Mesendoderm (in vitro differentiated cells): ENCODE results near the gene MOCOS. TPM values are rescaled to one million over a fixed set of nuclear protein-coding genes. Genes with fewer than 3 reads are reported as not detected.

ENCODE experiments used
- DNase-seq: peaks from one replicate; pipeline ENCODE4 v3.0.0; 2013
- H2AK5ac ChIP-seq: 2 replicates; pipeline ENCODE4 v1.6.1; 2013; ENCODE audit warnings: low read length, inconsistent platforms
- H2BK120ac ChIP-seq: 2 replicates; pipeline ENCODE4 v1.6.1; 2013; ENCODE audit warnings: low read depth, mild to moderate bottlenecking, low read length, moderate library complexity, mixed read lengths
- H2BK15ac ChIP-seq: replicated peaks from 2 replicates; pipeline ENCODE4 v1.6.1; 2013; ENCODE audit warnings: low read depth, mild to moderate bottlenecking, moderate library complexity
- H2BK5ac ChIP-seq: 2 replicates; pipeline ENCODE4 v1.6.1; 2013; ENCODE audit warnings: low read length, inconsistent platforms
- H3K18ac ChIP-seq: 2 replicates; pipeline ENCODE4 v1.6.1; 2013; ENCODE audit warnings: mild to moderate bottlenecking, low read length, mixed read lengths
- H3K23ac ChIP-seq: one replicate; pipeline ENCODE4 v1.6.1; 2013; ENCODE audit warnings: low read length
- H3K27ac ChIP-seq: 2 replicates; pipeline ENCODE4 v1.5.1; 2013; ENCODE audit warnings: low read depth, mild to moderate bottlenecking, inconsistent platforms, low read length, moderate library complexity
- H3K27me3 ChIP-seq: 2 replicates; pipeline ENCODE4 v1.6.1; 2013; ENCODE audit warnings: low read length, control low read depth, mild to moderate bottlenecking, inconsistent platforms; ENCODE audit not compliant: insufficient read depth, poor library complexity
- H3K36me3 ChIP-seq: 2 replicates; pipeline ENCODE4 v1.6.1; 2013; ENCODE audit warnings: low read length, inconsistent platforms; ENCODE audit not compliant: control insufficient read depth, insufficient read depth
- H3K4ac ChIP-seq: one replicate; pipeline ENCODE4 v1.6.1; 2013; ENCODE audit warnings: low read depth, mild to moderate bottlenecking, low read length, moderate library complexity
- H3K4me1 ChIP-seq: 2 replicates; pipeline ENCODE4 v1.6.1; 2013; ENCODE audit warnings: low read depth, low read length, inconsistent platforms; ENCODE audit not compliant: control insufficient read depth
- H3K4me2 ChIP-seq: 2 replicates; pipeline ENCODE4 v1.6.1; 2013; ENCODE audit warnings: low read length
- H3K4me3 ChIP-seq: 2 replicates; pipeline ENCODE4 v1.5.1; 2013; ENCODE audit warnings: mild to moderate bottlenecking, low read length
- H3K56ac ChIP-seq: one replicate; pipeline ENCODE4 v1.6.1; 2013; ENCODE audit warnings: low read length
- H3K79me1 ChIP-seq: 2 replicates; pipeline ENCODE4 v1.6.1; 2013; ENCODE audit warnings: low read length, inconsistent platforms
- H3K79me2 ChIP-seq: 2 replicates; pipeline ENCODE4 v1.6.1; 2013; ENCODE audit warnings: mild to moderate bottlenecking, low read length; ENCODE audit not compliant: control insufficient read depth, insufficient read depth
- H3K9ac ChIP-seq: 2 replicates; pipeline ENCODE4 v1.6.1; 2013; ENCODE audit warnings: low read length, inconsistent platforms
- H4K5ac ChIP-seq: one replicate; pipeline ENCODE4 v1.6.1; 2013; ENCODE audit warnings: low read length
- H4K8ac ChIP-seq: one replicate; pipeline ENCODE4 v1.6.1; 2013; ENCODE audit warnings: low read depth, mild to moderate bottlenecking, control low read depth, low read length, moderate library complexity
- WGBS: extraction: QIAGEN DNeasy Blood & Tissue Kit; methylation state at CpG from one replicate; pipeline ENCODE4 v1.1.7; 2013; ENCODE audit warnings: low lambda C conversion rate, missing lambda C conversion rate; ENCODE audit not compliant: insufficient coverage; ENCODE audit errors: extremely low coverage; 5-methylcytosine and 5-hydroxymethylcytosine counted together
- polyA plus RNA-seq, 2 experiments: library from polyadenylated mRNA; stranded (reverse); fragments of 200-250 nt; gene quantifications; one replicate each; pipeline ENCODE4 v1.2.3, GENCODE V29; 2013

Gene MOCOS
- polyA plus RNA-seq (2013, experiment 1 of 2): 1.1 TPM
- polyA plus RNA-seq (2013, experiment 2 of 2): 1.2 TPM

GRCh38 chr18:36187193-36187825, at the start of gene MOCOS:
MOCOS (plus strand) TSS chr18:36187497; CDS start chr18:36187540, 43 bp downstream.
- peak; percentile 73 for DNase-seq
- peak within 1 kb of the TSS; percentile 80 for H3K23ac ChIP-seq
- H3K56ac ChIP-seq: peak within 1 kb of the TSS; percentile 90
- no peaks in the 10 kb centered on the region for H3K79me1 ChIP-seq
- H3K79me2 ChIP-seq: no peaks in the 10 kb centered on the region
- peak within 1 kb of the TSS; percentile 76 for H3K4me2 ChIP-seq
- no peak within 1 kb of the TSS for H2AK5ac ChIP-seq
- no peaks in the 10 kb centered on the region for H3K27me3 ChIP-seq
- H2BK5ac ChIP-seq: no peak within 1 kb of the TSS
- H4K5ac ChIP-seq: no peak within 1 kb of the TSS
- no peak within 1 kb of the TSS for H3K27ac ChIP-seq
- no peak within 1 kb of the TSS for H3K4ac ChIP-seq
- peaks cover 3% of the 10 kb centered on the region for H3K4me1 ChIP-seq
- H4K8ac ChIP-seq: no peak within 1 kb of the TSS
- H2BK15ac ChIP-seq: no peak within 1 kb of the TSS
- H2BK120ac ChIP-seq: no peak within 1 kb of the TSS
- no CpG with 5 or more reads among the region's 66 CpGs for WGBS
- H3K36me3 ChIP-seq: no peaks in the 10 kb centered on the region
- H3K18ac ChIP-seq: peak within 1 kb of the TSS; percentile 53
- H3K4me3 ChIP-seq: peak within 1 kb of the TSS; percentile 60
- peak within 1 kb of the TSS; percentile 74 for H3K9ac ChIP-seq

- H3K36me3 ChIP-seq: peaks cover 3% of the 10 kb centered on the region
Measured at GRCh38 chr18:36139245-36139644, 48.1 kb upstream of the MOCOS start.

GRCh38 chr18:36141576-36141975, 45.7 kb upstream of the MOCOS start:
- H3K4me2 ChIP-seq: no peak overlapping the region
- H4K8ac ChIP-seq: no peak overlapping the region
- H3K23ac ChIP-seq: no peak overlapping the region
- H2BK120ac ChIP-seq: no peak overlapping the region
- no peaks in the 10 kb centered on the region for H3K79me2 ChIP-seq
- H3K79me1 ChIP-seq: peaks cover 2% of the 10 kb centered on the region
- DNase-seq: no peak
- no peak overlapping the region for H3K27ac ChIP-seq
- no peak overlapping the region for H2BK15ac ChIP-seq
- H4K5ac ChIP-seq: no peak overlapping the region
- no peak overlapping the region for H3K4me3 ChIP-seq
- no peak overlapping the region for H2BK5ac ChIP-seq
- no peak overlapping the region for H3K4ac ChIP-seq
- H3K56ac ChIP-seq: no peak overlapping the region
- no peak overlapping the region for H3K18ac ChIP-seq
- H3K4me1 ChIP-seq: no peaks in the 10 kb centered on the region
- peaks cover 3% of the 10 kb centered on the region for H3K36me3 ChIP-seq
- WGBS: no CpG with 5 or more reads among the region's 4 CpGs
- H3K27me3 ChIP-seq: no peaks in the 10 kb centered on the region
- no peak overlapping the region for H3K9ac ChIP-seq
- no peak overlapping the region for H2AK5ac ChIP-seq

More at GRCh38 chr18:36139245-36139644, 48.1 kb upstream of the MOCOS start:
- Histone ChIP-seq H3K4me3 (no peak overlapping the region), H3K79me2 (no peaks in the 10 kb centered on the region), H3K23ac (no peak overlapping the region), H3K18ac (no peak overlapping the region), H2BK5ac (no peak overlapping the region), H2AK5ac (no peak overlapping the region), H3K56ac (no peak overlapping the region), H3K4me2 (no peak overlapping the region), H3K9ac (no peak overlapping the region), H4K5ac (no peak overlapping the region), H3K27ac (no peak overlapping the region), H3K79me1 (peaks cover 2% of the 10 kb centered on the region), H2BK120ac (no peak overlapping the region), H3K4ac (no peak overlapping the region), H3K4me1 (no peaks in the 10 kb centered on the region), H2BK15ac (no peak overlapping the region), H4K8ac (no peak overlapping the region), H3K27me3 (no peaks in the 10 kb centered on the region)
- DNase-seq: no peak
- WGBS: no CpG with 5 or more reads among the region's 5 CpGs

- no peak overlapping the region for H4K5ac ChIP-seq
- no peak overlapping the region for H3K4me3 ChIP-seq
- no peak overlapping the region for H2BK5ac ChIP-seq
- no peaks in the 10 kb centered on the region for H3K4me1 ChIP-seq
- H2BK120ac ChIP-seq: no peak overlapping the region
- peaks cover 2% of the 10 kb centered on the region for H3K79me1 ChIP-seq
- peaks cover 3% of the 10 kb centered on the region for H3K36me3 ChIP-seq
- H4K8ac ChIP-seq: no peak overlapping the region
- H3K18ac ChIP-seq: no peak overlapping the region
- H3K4me2 ChIP-seq: no peak overlapping the region
- no peak overlapping the region for H3K27ac ChIP-seq
- H3K9ac ChIP-seq: no peak overlapping the region
- no peak overlapping the region for H3K56ac ChIP-seq
- no CpG with 5 or more reads among the region's 3 CpGs for WGBS
- H2AK5ac ChIP-seq: no peak overlapping the region
- no peak for DNase-seq
- no peak overlapping the region for H3K23ac ChIP-seq
- no peak overlapping the region for H3K4ac ChIP-seq
- H3K27me3 ChIP-seq: no peaks in the 10 kb centered on the region
- H3K79me2 ChIP-seq: no peaks in the 10 kb centered on the region
- H2BK15ac ChIP-seq: no peak overlapping the region
Measured at GRCh38 chr18:36142751-36143150, 44.5 kb upstream of the MOCOS start.

GRCh38 chr18:36143391-36143790, 43.9 kb upstream of the MOCOS start:
- no CpG with 5 or more reads among the region's 2 CpGs for WGBS
- peaks cover 1% of the 10 kb centered on the region for H3K36me3 ChIP-seq

More at GRCh38 chr18:36143391-36143790, 43.9 kb upstream of the MOCOS start:
- no peak overlapping the region for H3K9ac ChIP-seq
- H3K27me3 ChIP-seq: no peaks in the 10 kb centered on the region
- no peak overlapping the region for H4K8ac ChIP-seq
- H3K27ac ChIP-seq: no peak overlapping the region
- no peak overlapping the region for H4K5ac ChIP-seq
- H3K23ac ChIP-seq: no peak overlapping the region
- no peak overlapping the region for H2BK5ac ChIP-seq
- H3K4ac ChIP-seq: no peak overlapping the region
- H2AK5ac ChIP-seq: no peak overlapping the region
- H3K56ac ChIP-seq: no peak overlapping the region
- H3K79me2 ChIP-seq: no peaks in the 10 kb centered on the region
- DNase-seq: no peak
- no peak overlapping the region for H2BK120ac ChIP-seq
- no peak overlapping the region for H3K18ac ChIP-seq
- H3K79me1 ChIP-seq: no peaks in the 10 kb centered on the region
- H3K4me3 ChIP-seq: no peak overlapping the region
- H3K4me1 ChIP-seq: no peaks in the 10 kb centered on the region
- H3K4me2 ChIP-seq: no peak overlapping the region
- H2BK15ac ChIP-seq: no peak overlapping the region
